OCI-LY7 (cell line): Measurements from ENCODE around the gene PCYOX1L.

Experiments
- CTCF ChIP-seq: fragments of 200-600 bp; sonication (generic); conservative IDR thresholded peaks from 2 replicates; pipeline ENCODE4 v1.5.1; 2014; ENCODE audit warnings: mild to moderate bottlenecking, antibody characterized with exemption, low read length, moderate library complexity, mixed read lengths
- EZH2phosphoT487 ChIP-seq: fragments of 200-600 bp; sonication (generic); IDR thresholded peaks from 2 replicates; pipeline ENCODE4 v1.6.1; 2018; ENCODE audit warnings: low read depth, borderline replicate concordance, mild to moderate bottlenecking, mixed run types, antibody characterized with exemption, low read length, moderate library complexity, mixed read lengths

GRCh38 chr5:149310947-149311658 lies 46.7 kb upstream of the PCYOX1L start:
- no peak for TF ChIP-seq CTCF
- TF ChIP-seq EZH2phosphoT487 = no peak
